Measurements from ENCODE around the gene SIK3. TPM values are rescaled to one million over a fixed set of nuclear protein-coding genes. Genes with fewer than 3 reads are reported as not detected.

Gene SIK3
- polyA plus RNA-seq, 1 experiment: 9.0 TPM

DNA sequence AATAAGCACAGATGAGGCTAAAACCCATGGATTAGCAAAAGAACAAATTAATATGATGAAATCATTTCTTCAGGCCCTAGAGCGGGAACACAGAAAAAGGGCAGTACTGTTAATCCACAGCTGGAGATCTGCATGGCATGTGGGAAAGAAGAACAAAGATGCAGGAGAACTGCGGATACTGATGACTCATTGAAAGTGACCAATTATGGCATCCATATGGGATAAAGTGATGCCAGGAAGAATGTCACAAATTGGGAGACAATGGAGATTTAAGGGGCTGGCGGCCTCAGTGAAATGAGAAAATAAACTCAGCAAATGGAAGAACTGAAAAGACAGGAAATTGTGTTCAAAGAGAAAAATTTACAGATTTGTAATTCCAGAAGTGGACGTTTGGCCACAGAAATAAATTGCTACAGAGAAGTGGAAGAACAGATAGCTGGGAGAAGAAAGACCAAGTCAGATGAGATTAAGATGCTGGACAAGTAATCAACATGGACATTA lies 39.4 kb downstream of the SIK3 start:
- TF ChIP-seq, protein P1, sequence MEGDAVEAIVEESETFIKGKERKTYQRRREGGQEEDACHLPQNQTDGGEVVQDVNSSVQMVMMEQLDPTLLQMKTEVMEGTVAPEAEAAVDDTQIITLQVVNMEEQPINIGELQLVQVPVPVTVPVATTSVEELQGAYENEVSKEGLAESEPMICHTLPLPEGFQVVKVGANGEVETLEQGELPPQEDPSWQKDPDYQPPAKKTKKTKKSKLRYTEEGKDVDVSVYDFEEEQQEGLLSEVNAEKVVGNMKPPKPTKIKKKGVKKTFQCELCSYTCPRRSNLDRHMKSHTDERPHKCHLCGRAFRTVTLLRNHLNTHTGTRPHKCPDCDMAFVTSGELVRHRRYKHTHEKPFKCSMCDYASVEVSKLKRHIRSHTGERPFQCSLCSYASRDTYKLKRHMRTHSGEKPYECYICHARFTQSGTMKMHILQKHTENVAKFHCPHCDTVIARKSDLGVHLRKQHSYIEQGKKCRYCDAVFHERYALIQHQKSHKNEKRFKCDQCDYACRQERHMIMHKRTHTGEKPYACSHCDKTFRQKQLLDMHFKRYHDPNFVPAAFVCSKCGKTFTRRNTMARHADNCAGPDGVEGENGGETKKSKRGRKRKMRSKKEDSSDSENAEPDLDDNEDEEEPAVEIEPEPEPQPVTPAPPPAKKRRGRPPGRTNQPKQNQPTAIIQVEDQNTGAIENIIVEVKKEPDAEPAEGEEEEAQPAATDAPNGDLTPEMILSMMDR (IDR thresholded peaks at IDR 0.05; ENCODE audit: low read depth, low read length): no peak
- no peaks in the 10 kb centered on the region for H3K9me3 ChIP-seq (ENCODE audit: control insufficient read depth, insufficient read depth, low read length)
- no peak overlapping the region for H3K4me3 ChIP-seq (ENCODE audit: low read depth, low read length)
- H3K27me3 ChIP-seq (ENCODE audit: control insufficient read depth, insufficient read depth, low read length): no peaks in the 10 kb centered on the region
- no peak overlapping the region for H3K27ac ChIP-seq (ENCODE audit: low read depth, low read length)
- DNase-seq (ENCODE audit: low read depth, low spot score): no peak
- CTCF ChIA-PET: interaction anchor here (1.0 kb wide), 1 partner anchor 34 kb away, joined by 3 read pairs; no protein-coding TSS in a partner anchor
- POLR2A ChIA-PET: interaction anchor here (0.6 kb wide), 1 partner anchor 127 kb away, joined by 6 read pairs; no protein-coding TSS in a partner anchor

GRCh38 chr11:117057727-117058126 lies 40.5 kb downstream of the SIK3 start:
- Histone ChIP-seq H3K27me3 (ENCODE audit: control insufficient read depth, insufficient read depth, low read length) (no peaks in the 10 kb centered on the region), H3K27ac (ENCODE audit: low read depth, low read length) (no peak overlapping the region), H3K4me3 (ENCODE audit: low read depth, low read length) (no peak overlapping the region), H3K9me3 (ENCODE audit: control insufficient read depth, insufficient read depth, low read length) (no peaks in the 10 kb centered on the region)
- DNase-seq (ENCODE audit: low read depth, low spot score): no peak
- TF ChIP-seq, protein P1 (IDR thresholded peaks at IDR 0.05; ENCODE audit: low read depth, low read length): no peak
- CTCF ChIA-PET: no interaction called here
- POLR2A ChIA-PET: no interaction called here

- Histone ChIP-seq H3K27me3 (ENCODE audit: control insufficient read depth, insufficient read depth, low read length) (no peaks in the 10 kb centered on the region), H3K4me3 (ENCODE audit: low read depth, low read length) (no peak overlapping the region), H3K27ac (ENCODE audit: low read depth, low read length) (no peak overlapping the region), H3K9me3 (ENCODE audit: control insufficient read depth, insufficient read depth, low read length) (no peaks in the 10 kb centered on the region)
- POLR2A ChIA-PET: no interaction called here
- CTCF ChIA-PET: no interaction called here
- TF ChIP-seq, protein P1 (IDR thresholded peaks at IDR 0.05; ENCODE audit: low read depth, low read length): no peak
- no peak for DNase-seq (ENCODE audit: low read depth, low spot score)
Measured at GRCh38 chr11:117057317-117057716, 40.9 kb downstream of the SIK3 start.

GRCh38 chr11:117055469-117055868 lies 42.8 kb downstream of the SIK3 start:
- H3K27ac ChIP-seq (ENCODE audit: low read depth, low read length): no peak overlapping the region
- ChIA-PET CTCF (no interaction called here), POLR2A (no interaction called here)
- DNase-seq (ENCODE audit: low read depth, low spot score): no peak
- H3K4me3 ChIP-seq (ENCODE audit: low read depth, low read length): no peak overlapping the region
- no peaks in the 10 kb centered on the region for H3K27me3 ChIP-seq (ENCODE audit: control insufficient read depth, insufficient read depth, low read length)
- H3K9me3 ChIP-seq (ENCODE audit: control insufficient read depth, insufficient read depth, low read length): no peaks in the 10 kb centered on the region
- TF ChIP-seq, protein P1 (IDR thresholded peaks at IDR 0.05; ENCODE audit: low read depth, low read length): no peak

DNA sequence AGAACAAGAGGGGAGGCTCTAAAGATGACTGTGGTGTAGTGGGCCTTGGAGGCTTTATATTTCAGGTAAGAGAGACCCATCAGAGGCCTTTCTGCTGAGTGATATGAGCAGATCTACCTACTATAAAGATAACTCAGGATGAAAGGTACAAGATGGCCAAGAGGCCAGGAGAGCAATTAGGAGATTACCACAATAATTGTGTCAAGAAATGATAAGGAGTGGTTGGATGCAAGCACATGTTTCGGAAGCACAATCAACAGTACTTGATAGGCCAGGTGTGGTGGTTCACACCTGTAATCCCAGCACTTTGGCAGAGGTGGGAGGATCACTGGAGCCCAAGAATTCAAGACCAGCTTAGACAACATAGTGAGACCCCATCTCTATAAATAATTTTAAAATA lies 43.8 kb downstream of the SIK3 start:
- no peaks in the 10 kb centered on the region for H3K9me3 ChIP-seq (ENCODE audit: control insufficient read depth, insufficient read depth, low read length)
- ChIA-PET POLR2A (no interaction called here), CTCF (interaction anchor here (0.6 kb wide), 1 partner anchor 40 kb away, joined by 3 read pairs; no protein-coding TSS in a partner anchor)
- TF ChIP-seq, protein P1 (IDR thresholded peaks at IDR 0.05; ENCODE audit: low read depth, low read length): no peak
- no peak overlapping the region for H3K4me3 ChIP-seq (ENCODE audit: low read depth, low read length)
- no peaks in the 10 kb centered on the region for H3K27me3 ChIP-seq (ENCODE audit: control insufficient read depth, insufficient read depth, low read length)
- DNase-seq (ENCODE audit: low read depth, low spot score): no peak
- H3K27ac ChIP-seq (ENCODE audit: low read depth, low read length): no peak overlapping the region
